Measurements from ENCODE around the gene CD3D.

DNA sequence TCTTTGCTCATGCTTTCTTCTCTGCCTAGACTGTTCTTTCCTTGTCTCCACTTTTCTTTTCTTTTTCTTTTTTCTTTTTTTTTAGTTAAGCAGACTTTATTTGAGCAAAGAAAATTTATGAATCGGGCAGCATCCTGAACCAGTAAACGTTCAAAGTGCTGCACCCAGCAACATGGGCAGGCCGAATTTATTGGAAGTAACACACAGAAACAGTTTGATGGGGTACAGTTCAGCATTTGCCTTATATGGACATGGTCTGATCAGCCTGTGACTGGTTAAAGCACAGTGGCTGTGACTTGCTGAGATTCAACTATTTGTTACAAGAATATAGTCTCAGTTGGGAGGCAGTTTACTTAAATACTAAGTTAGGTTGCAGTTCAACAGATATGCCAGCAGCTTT is 22.0 kb downstream of the CD3D start:
- TF ChIP-seq, protein P1, sequence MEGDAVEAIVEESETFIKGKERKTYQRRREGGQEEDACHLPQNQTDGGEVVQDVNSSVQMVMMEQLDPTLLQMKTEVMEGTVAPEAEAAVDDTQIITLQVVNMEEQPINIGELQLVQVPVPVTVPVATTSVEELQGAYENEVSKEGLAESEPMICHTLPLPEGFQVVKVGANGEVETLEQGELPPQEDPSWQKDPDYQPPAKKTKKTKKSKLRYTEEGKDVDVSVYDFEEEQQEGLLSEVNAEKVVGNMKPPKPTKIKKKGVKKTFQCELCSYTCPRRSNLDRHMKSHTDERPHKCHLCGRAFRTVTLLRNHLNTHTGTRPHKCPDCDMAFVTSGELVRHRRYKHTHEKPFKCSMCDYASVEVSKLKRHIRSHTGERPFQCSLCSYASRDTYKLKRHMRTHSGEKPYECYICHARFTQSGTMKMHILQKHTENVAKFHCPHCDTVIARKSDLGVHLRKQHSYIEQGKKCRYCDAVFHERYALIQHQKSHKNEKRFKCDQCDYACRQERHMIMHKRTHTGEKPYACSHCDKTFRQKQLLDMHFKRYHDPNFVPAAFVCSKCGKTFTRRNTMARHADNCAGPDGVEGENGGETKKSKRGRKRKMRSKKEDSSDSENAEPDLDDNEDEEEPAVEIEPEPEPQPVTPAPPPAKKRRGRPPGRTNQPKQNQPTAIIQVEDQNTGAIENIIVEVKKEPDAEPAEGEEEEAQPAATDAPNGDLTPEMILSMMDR (IDR thresholded peaks at IDR 0.05): no peak
- TF ChIP-seq POLR2AphosphoS5 (IDR thresholded peaks at IDR 0.05): no peak
- no peak for TF ChIP-seq POLR2A (IDR thresholded peaks at IDR 0.05)
